GM12878 (cell line): ENCODE results near the gene POMC. TPM values are rescaled to one million over a fixed set of nuclear protein-coding genes. Genes with fewer than 3 reads are reported as not detected.

Source experiments
- ATAC-seq: fragments of 200-7000 bp; cut with Tn5 transposase; 3 replicates; pipeline ENCODE4 v1.9.1; 2020; ENCODE audit warnings: mild to moderate bottlenecking, moderate library complexity
- BruUV-seq: library from RNA; stranded (reverse); fragments of 400-500 nt; replicated peaks from 2 replicates; lab custom pipeline; 2021; lab: Mats Ljungman, UMichigan
- CTCF ChIA-PET: fragments of 300-600 bp; sonication (Branson Sonifier 250); formaldehyde crosslinking; extraction: SDS; loops from one replicate; lab custom pipeline; 2021; ENCODE audit warnings: inconsistent platforms; lab: Yijun Ruan, JAX
- POLR2A ChIA-PET: fragments of 350-600 bp; formaldehyde crosslinking; extraction: SDS; loops from one replicate; lab custom pipeline; 2021; ENCODE audit warnings: inconsistent platforms; lab: Charles Lee
- RAD21 ChIA-PET: fragments of 300-600 bp; sonication (Branson Sonifier 250); formaldehyde crosslinking; loops from one replicate; lab custom pipeline; 2023; ENCODE audit warnings: antibody characterized with exemption; ENCODE audit not compliant: unreplicated experiment; lab: Charles Lee
- SMC1A ChIA-PET: fragments of 300-600 bp; sonication (Branson Sonifier 250); formaldehyde crosslinking; loops from one replicate; lab custom pipeline; 2023; ENCODE audit not compliant: unreplicated experiment, uncharacterized antibody; lab: Charles Lee
- DNase-seq: peaks from one replicate; pipeline ENCODE4 v3.0.0-alpha.2; 2011; ENCODE audit warnings: low read depth, low spot score
- FAIRE-seq: peaks from 3 replicates; lab custom pipeline; 2011; peaks lifted over from hg19 to GRCh38; lab: Jason Lieb, UNC
- H2AFZ ChIP-seq: 2 replicates; pipeline ENCODE4 v1.6.0; 2011; ENCODE audit warnings: low read depth, low read length, control low read depth; ENCODE audit not compliant: control insufficient read depth
- H3K27ac ChIP-seq: 2 replicates; pipeline ENCODE4 v1.5.1; 2011; ENCODE audit warnings: control low read depth; ENCODE audit not compliant: control insufficient read depth, insufficient read depth
- H3K27me3 ChIP-seq, 2 experiments: replicated peaks in 1 of 2; 2 replicates each; pipeline versions ENCODE4 v1.6.0 to v1.6.1; 2011; ENCODE audit warnings: low read length in 1 of 2; ENCODE audit not compliant: control insufficient read depth in 2 of 2, insufficient read depth in 2 of 2
- H3K36me3 ChIP-seq, 2 experiments: 2 replicates each; pipeline ENCODE4 v1.5.1; 2011; ENCODE audit warnings: low read length in 1 of 2; ENCODE audit not compliant: control insufficient read depth in 2 of 2, insufficient read depth in 2 of 2
- H3K4me1 ChIP-seq: 2 replicates; pipeline ENCODE4 v1.6.1; 2011; ENCODE audit warnings: mild to moderate bottlenecking, low read length, moderate library complexity, mixed read lengths; ENCODE audit not compliant: control insufficient read depth, insufficient read depth
- H3K4me2 ChIP-seq: 2 replicates; pipeline ENCODE4 v1.6.0; 2011; ENCODE audit warnings: control low read depth; ENCODE audit not compliant: control insufficient read depth, insufficient read depth
- H3K4me3 ChIP-seq: fragments of 200-600 bp; sonication (generic); 2 replicates; pipeline ENCODE4 v1.5.1; 2016
- H3K79me2 ChIP-seq: 2 replicates; pipeline ENCODE4 v1.6.0; 2011; ENCODE audit warnings: low read length; ENCODE audit not compliant: control insufficient read depth, insufficient read depth
- H3K9ac ChIP-seq: 2 replicates; pipeline ENCODE4 v1.8.0; 2011; ENCODE audit warnings: low read length, control low read depth, mixed read lengths; ENCODE audit not compliant: control insufficient read depth, insufficient read depth
- H3K9me3 ChIP-seq: replicated peaks from 3 replicates; pipeline ENCODE4 v1.5.1; 2011; ENCODE audit warnings: mild to moderate bottlenecking, low read length; ENCODE audit not compliant: control insufficient read depth, insufficient read depth
- H4K20me1 ChIP-seq: 2 replicates; pipeline ENCODE4 v1.6.0; 2011; ENCODE audit not compliant: control insufficient read depth, insufficient read depth
- CEBPB ChIP-seq, 2 experiments: fragments of 150-350 bp in 1 of 2; IDR thresholded peaks; 2 replicates each; pipeline ENCODE4 v1.6.1; 2012 to 2014; ENCODE audit warnings: low read depth in 2 of 2, low read length in 2 of 2, borderline replicate concordance in 1 of 2, inconsistent platforms in 1 of 2
- DPF2 ChIP-seq: fragments of 450-650 bp; IDR thresholded peaks from 2 replicates; pipeline ENCODE4 v1.6.1; 2017; ENCODE audit warnings: mild to moderate bottlenecking
- ESRRA ChIP-seq: IDR thresholded peaks from 2 replicates; pipeline ENCODE4 v1.6.1; 2012; ENCODE audit warnings: mild to moderate bottlenecking, low read length, improper control_type of control experiment
- HDGF ChIP-seq: fragments of 450-650 bp; IDR thresholded peaks from 2 replicates; pipeline ENCODE4 v1.6.1; 2016; ENCODE audit warnings: antibody characterized with exemption
- KAT2A ChIP-seq: conservative IDR thresholded peaks from 2 replicates; pipeline ENCODE4 v1.6.1; 2011; ENCODE audit warnings: low read depth, low read length; ENCODE audit not compliant: control insufficient read depth
- MXI1 ChIP-seq: fragments of 150-350 bp; IDR thresholded peaks from 2 replicates; pipeline ENCODE4 v1.6.1; 2011; ENCODE audit warnings: low read depth, mild to moderate bottlenecking, inconsistent platforms, low read length, improper control_type of control experiment
- POLR2A ChIP-seq: IDR thresholded peaks from 2 replicates; pipeline ENCODE4 v1.6.1; 2011; ENCODE audit warnings: low read depth, mild to moderate bottlenecking, low read length
- RB1 ChIP-seq: fragments of 450-650 bp; formaldehyde crosslinking; IDR thresholded peaks from 2 replicates; pipeline ENCODE4 v1.6.1; 2017; ENCODE audit warnings: mild to moderate bottlenecking, borderline replicate concordance
- SKIL ChIP-seq: fragments of 450-650 bp; IDR thresholded peaks from 2 replicates; pipeline ENCODE4 v1.6.1; 2017; ENCODE audit warnings: mild to moderate bottlenecking, low read depth, inconsistent platforms; ENCODE audit not compliant: poor library complexity, severe bottlenecking
- SUPT20H ChIP-seq: IDR thresholded peaks from 2 replicates; pipeline ENCODE4 v1.6.1; 2011; ENCODE audit warnings: low read depth, mild to moderate bottlenecking, low read length, moderate library complexity, borderline replicate concordance; ENCODE audit not compliant: control insufficient read depth
- ZBTB11 ChIP-seq: fragments of 450-650 bp; formaldehyde crosslinking; IDR thresholded peaks from 2 replicates; pipeline ENCODE4 v1.5.0; 2022; ENCODE audit warnings: mild to moderate bottlenecking, missing genetic modification characterization
- WGBS: methylation state at CpG from one replicate; pipeline ENCODE4 v1.1.6; 2016; ENCODE audit warnings: low lambda C conversion rate; ENCODE audit not compliant: insufficient replicate concordance, insufficient coverage; ENCODE audit errors: missing lambda C conversion rate; 5-methylcytosine and 5-hydroxymethylcytosine counted together
- in situ Hi-C: fragments of 300-500 bp; cut with MboI; formaldehyde crosslinking; loops from 9 replicates; pipeline ENCODE4 v1.14.3; 2018; ENCODE audit warnings: mixed read lengths
- intact Hi-C: fragments of 100-400 bp; cut with micrococcal nuclease; formaldehyde crosslinking; loops from one replicate; pipeline ENCODE4 v1.14.2; 2022; ENCODE audit not compliant: unreplicated experiment
- polyA plus RNA-seq, 11 experiments: library from polyadenylated mRNA; depleted of rRNA in 4 of 11; unstranded in 6 of 11; stranded (reverse) in 5 of 11; fragments of >200 nt; fragmentation: Nextera tagmentation in 4 of 11; fragmentation: Illumina TruSeq in 1 of 11; extraction: Ambion mirVana in 4 of 11; extraction: Trizol in 1 of 11; gene quantifications; 1 replicate in 1 of 11; 2 replicates in 10 of 11; pipeline versions ENCODE4 v1.2.1 to v1.2.3, GENCODE V29; 2011 to 2016; ENCODE audit warnings: inconsistent platforms in 2 of 11, missing spikeins in 2 of 11, low read depth in 1 of 11
- total RNA-seq, 4 experiments: library from RNA; depleted of rRNA in 3 of 4; stranded (reverse); fragments of >200 nt in 3 of 4; fragmentation: Illumina TruSeq in 1 of 4; extraction: Trizol in 1 of 4; gene quantifications; 2 replicates each; pipeline versions ENCODE4 v1.2.1 to v1.2.3, GENCODE V29; 2013 to 2021

Gene POMC
- total and polyA plus RNA-seq, 10 of the 15 experiments (the other 5 are each of a cell fraction or from before 2014, with no cell fraction given), result 0.05 to 14.7 (median 6.8) TPM; not detected in 1

GRCh38 chr2:25218100-25218499 is 49.7 kb upstream of the POMC start:
- ATAC-seq, result no peak
- H3K27me3 ChIP-seq, result no peaks in the 10 kb centered on the region
- in situ Hi-C loops (no loop called here), intact Hi-C loops (loop anchor here (10.0 kb wide), 1 partner anchor 347 kb away; no protein-coding TSS in a partner anchor)
- ChIA-PET POLR2A (interaction anchor here (0.6 kb wide), 1 partner anchor 52 kb away, joined by 4 read pairs; no protein-coding TSS in a partner anchor), CTCF (no interaction called here)
- no peaks in the 10 kb centered on the region for H3K9me3 ChIP-seq
- H3K9ac ChIP-seq, result no peak overlapping the region
- no peaks in the 10 kb centered on the region for H3K36me3 ChIP-seq
- H3K27ac ChIP-seq, result no peak overlapping the region
- TF ChIP-seq DPF2, result no peak
- TF ChIP-seq CEBPB (IDR thresholded peaks at IDR 0.05; ENCODE audit: borderline replicate concordance in 1 of 2, low read depth in 2 of 2, low read length in 2 of 2), result no peak
- no peak for TF ChIP-seq HDGF
- no peak for TF ChIP-seq ZBTB11 (CRISPR knock-in tag)
- no peak for TF ChIP-seq RB1
- TF ChIP-seq SKIL, result no peak
- no peak for TF ChIP-seq ESRRA
- TF ChIP-seq SUPT20H, result no peak
- TF ChIP-seq POLR2A, result no peak
- no peak for TF ChIP-seq MXI1
- no peak for TF ChIP-seq KAT2A
- TF ChIP-seq, all 136 proteins: peak for 0
- ChIA-PET RAD21 (interaction anchor here (0.6 to 0.7 kb wide), 2 partner anchors 371 to 390 kb away, joined by 3 to 5 read pairs; no protein-coding TSS in a partner anchor), SMC1A (interaction anchor here (1.3 kb wide), 1 partner anchor 54 kb away, joined by 3 read pairs; no protein-coding TSS in a partner anchor)
- no peak overlapping the region for H2AFZ ChIP-seq
- H3K4me2 ChIP-seq, result no peak overlapping the region
- no TSS peak for BruUV-seq
- 75% methylated on average over 3 of the region's 3 CpGs for WGBS
- FAIRE-seq (no peak), DNase-seq (no peak)
- H3K4me3 ChIP-seq, result no peak overlapping the region
- H4K20me1 ChIP-seq, result no peaks in the 10 kb centered on the region
- H3K79me2 ChIP-seq, result no peaks in the 10 kb centered on the region
- H3K4me1 ChIP-seq, result no peaks in the 10 kb centered on the region; the same call in 1 of the 2 replicates
